K562 (cell line): Measurements from ENCODE around the gene UPF2. TPM values are rescaled to one million over a fixed set of nuclear protein-coding genes. Genes with fewer than 3 reads are reported as not detected.

Experiments used
- BHLHE40 ChIP-seq: IDR thresholded peaks from 2 replicates; pipeline ENCODE4 v1.6.1; 2011; ENCODE audit warnings: low read length, improper control_type of control experiment
- E2F5 ChIP-seq: sonication (generic); formaldehyde crosslinking; IDR thresholded peaks from 2 replicates; pipeline ENCODE4 v1.8.0; 2022; ENCODE audit warnings: mild to moderate bottlenecking, missing genetic modification reagents
- EWSR1 ChIP-seq: fragments of 450-650 bp; IDR thresholded peaks from 2 replicates; pipeline ENCODE4 v1.6.1; 2018; ENCODE audit warnings: borderline replicate concordance, mild to moderate bottlenecking, low read depth, moderate library complexity; ENCODE audit not compliant: partially characterized antibody
- FOXK2 ChIP-seq, 2 experiments: fragments of 450-650 bp; IDR thresholded peaks in 1 of 2; conservative IDR thresholded peaks in 1 of 2; 2 replicates each; pipeline ENCODE4 v1.6.1; 2016; ENCODE audit warnings: low read depth in 2 of 2, mild to moderate bottlenecking in 1 of 2
- GATAD2A ChIP-seq: fragments of 450-650 bp; IDR thresholded peaks from 2 replicates; pipeline ENCODE4 v1.6.1; 2017
- IRF9 ChIP-seq: fragments of 450-650 bp; IDR thresholded peaks from 2 replicates; pipeline ENCODE4 v1.6.1; 2016; ENCODE audit warnings: missing biosample characterization, missing genetic modification characterization
- MGA ChIP-seq: fragments of 450-650 bp; IDR thresholded peaks from 2 replicates; pipeline ENCODE4 v1.6.1; 2016; ENCODE audit warnings: mild to moderate bottlenecking, moderate library complexity
- MXI1 ChIP-seq: IDR thresholded peaks from 2 replicates; pipeline ENCODE4 v1.6.1; 2011; ENCODE audit warnings: low read depth, mild to moderate bottlenecking, improper control_type of control experiment, low read length
- NBN ChIP-seq: fragments of 450-650 bp; IDR thresholded peaks from 2 replicates; pipeline ENCODE4 v1.6.1; 2016; ENCODE audit warnings: low read depth, mild to moderate bottlenecking
- OTX1 ChIP-seq: fragments of 450-650 bp; formaldehyde crosslinking; IDR thresholded peaks from 2 replicates; pipeline ENCODE4 v1.4.0; 2022; ENCODE audit warnings: mild to moderate bottlenecking
- PML ChIP-seq: IDR thresholded peaks from 2 replicates; pipeline ENCODE4 v1.6.1; 2012; ENCODE audit warnings: low read length, inconsistent platforms
- SMARCE1 ChIP-seq: fragments of 450-650 bp; IDR thresholded peaks from 2 replicates; pipeline ENCODE4 v1.7.1; 2016; ENCODE audit warnings: mild to moderate bottlenecking
- TOE1 ChIP-seq, 2 experiments: fragments of 450-650 bp in 1 of 2; sonication (generic) in 1 of 2; formaldehyde crosslinking in 1 of 2; IDR thresholded peaks; 2 replicates each; pipeline versions ENCODE4 v1.7.1 to v1.8.0; 2016 to 2022; ENCODE audit warnings: borderline replicate concordance in 2 of 2, mild to moderate bottlenecking in 2 of 2, antibody characterized with exemption in 1 of 2, inconsistent platforms in 1 of 2, low read depth in 1 of 2, missing genetic modification reagents in 1 of 2, moderate library complexity in 1 of 2
- ZNF584 ChIP-seq: fragments of 200-800 bp; sonication (Bioruptor generic); IDR thresholded peaks from 2 replicates; pipeline ENCODE4 v1.6.1; 2016; ENCODE audit warnings: low read depth, mild to moderate bottlenecking, missing genetic modification characterization, missing compliant biosample characterization
- polyA plus RNA-seq, 8 experiments: library from polyadenylated mRNA; depleted of rRNA in 4 of 8; stranded (reverse) in 5 of 8; unstranded in 3 of 8; fragments of >200 nt; fragmentation: Nextera tagmentation in 2 of 8; fragmentation: Illumina TruSeq in 1 of 8; extraction: Ambion mirVana in 2 of 8; extraction: Trizol in 1 of 8; gene quantifications; 2 replicates each; pipeline versions ENCODE4 v1.2.1 to v1.2.3, GENCODE V29; 2011 to 2014; ENCODE audit warnings: inconsistent platforms in 1 of 8, missing spikeins in 1 of 8
- total RNA-seq, 7 experiments: library from RNA; depleted of rRNA in 6 of 7; stranded (reverse); fragments of >200 nt in 6 of 7; fragmentation: Illumina TruSeq in 2 of 7; extraction: Trizol in 2 of 7; gene quantifications; 2 replicates each; pipeline versions ENCODE4 v1.2.1 to v1.2.3, GENCODE V29; 2011 to 2021; ENCODE audit warnings: low replicate concordance in 1 of 7

UPF2 gene
- total and polyA plus RNA-seq, 9 of the 15 experiments (the other 6 are each of a cell fraction or from before 2014, with no cell fraction given) = 13.9 to 37.7 (median 23.7) TPM

GRCh38 chr10:11894381-11895107 lies 148.1 kb downstream of the UPF2 start (continued):
- TF ChIP-seq FOXK2 (conservative IDR thresholded peaks at IDR 0.05 in 1 of 2, IDR thresholded peaks at IDR 0.05 in 1 of 2; ENCODE audit: low read depth in 2 of 2) (peak in 1 of 2 experiments; percentile 31; a peak in 1 of 4 replicates), TOE1 (IDR thresholded peaks at IDR 0.05; ENCODE audit: borderline replicate concordance) (peak; percentile 59; the same call in 1 of the 2 replicates), TOE1 (CRISPR knock-in tag; IDR thresholded peaks at IDR 0.05; ENCODE audit: borderline replicate concordance, low read depth) (peak; percentile 67; the same call in 1 of the 2 replicates), MXI1 (peak; percentile 22; the same call in 1 of the 2 replicates), ZNF584 (no peak), BHLHE40 (peak; percentile 86), IRF9 (tag) (no peak), EWSR1 (no peak), NBN (0 out of 2 replicates have a peak, but pooled peaks have one; percentile 59), E2F5 (CRISPR knock-in tag) (no peak), GATAD2A (0 out of 2 replicates have a peak, but pooled peaks have one; percentile 12), SMARCE1 (0 out of 2 replicates have a peak, but pooled peaks have one; percentile 30), MGA (peak; percentile 54), OTX1 (CRISPR knock-in tag) (no peak), PML (peak; percentile 62)
